ENCODE measurements around the gene ZEB2.

Gene ZEB2

DNA sequence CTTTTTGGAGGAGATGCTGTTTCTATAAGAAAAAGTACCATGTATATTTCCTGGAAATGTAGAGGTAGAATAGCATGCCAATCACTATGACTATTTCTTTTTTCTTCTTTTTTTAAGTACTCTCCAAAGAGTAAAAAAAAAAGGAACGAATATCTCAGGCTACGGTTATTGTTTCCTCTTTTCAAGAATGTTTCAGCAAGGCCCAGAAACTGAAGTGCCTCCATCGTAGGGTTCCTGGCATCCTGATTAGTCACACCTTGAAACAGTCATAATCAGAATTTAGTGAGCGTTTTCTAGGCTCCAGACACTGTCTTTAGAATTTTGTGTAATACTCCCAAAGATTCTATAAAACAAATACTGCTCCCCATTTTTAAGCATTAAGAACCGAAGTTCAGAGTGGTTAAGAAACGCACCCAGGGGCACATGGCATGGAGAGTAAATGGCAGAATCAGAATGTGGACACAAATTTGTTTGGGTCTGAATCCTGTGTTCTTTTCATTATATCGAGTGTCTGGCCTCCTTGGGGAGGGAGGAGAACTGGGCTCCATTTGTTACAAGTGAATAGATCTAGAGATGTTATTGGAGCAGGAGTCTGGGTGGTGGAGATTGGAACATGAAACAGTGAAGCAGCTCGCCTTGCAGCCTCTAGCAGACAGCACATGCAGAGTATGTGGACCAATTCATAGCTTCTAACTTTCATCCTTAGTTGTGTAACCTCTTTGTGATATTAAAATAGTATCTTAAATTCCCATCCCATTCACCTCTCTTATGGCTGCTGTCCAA, 26.7 kb downstream of the ZEB2 start:
- FAIRE-seq: no peak

DNA sequence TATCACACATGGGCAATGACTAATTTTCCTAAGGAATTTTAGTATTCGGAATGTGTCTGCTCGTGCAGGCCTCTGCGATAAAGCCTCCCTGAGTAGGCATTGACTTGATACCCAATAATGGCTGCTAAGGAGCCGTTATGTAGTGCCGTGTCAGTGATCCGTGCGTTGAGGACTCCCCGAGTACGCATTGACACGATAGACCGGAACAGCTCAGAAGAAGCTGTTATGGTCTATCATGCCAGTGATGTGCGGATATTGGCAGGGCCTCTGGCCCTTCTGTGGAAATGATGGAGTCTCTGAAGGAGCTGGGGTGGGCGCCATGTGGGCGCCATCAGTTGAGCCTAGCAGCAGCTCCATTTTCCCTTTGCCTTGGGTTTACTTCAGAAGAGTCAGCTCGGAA, 29.1 kb downstream of the ZEB2 start:
- no peak for FAIRE-seq

DNA sequence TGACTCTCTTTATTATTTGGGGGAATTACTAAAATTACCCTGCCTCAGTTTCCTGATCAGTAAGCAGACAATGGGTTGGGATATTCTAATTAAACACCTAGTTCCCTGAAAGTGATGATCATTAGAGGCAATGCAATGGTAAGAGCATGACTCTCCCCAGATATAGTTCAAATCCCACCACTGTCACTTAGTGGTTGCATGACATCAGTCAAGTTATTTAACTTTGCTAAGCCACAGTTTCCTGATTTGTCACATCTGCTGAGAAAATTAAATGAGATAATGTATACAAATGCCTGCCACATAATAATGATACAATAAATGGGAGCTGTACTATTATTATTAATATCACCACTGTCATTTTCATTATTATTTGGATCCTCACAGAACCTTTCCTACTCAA, 29.9 kb downstream of the ZEB2 start:
- FAIRE-seq: no peak

DNA sequence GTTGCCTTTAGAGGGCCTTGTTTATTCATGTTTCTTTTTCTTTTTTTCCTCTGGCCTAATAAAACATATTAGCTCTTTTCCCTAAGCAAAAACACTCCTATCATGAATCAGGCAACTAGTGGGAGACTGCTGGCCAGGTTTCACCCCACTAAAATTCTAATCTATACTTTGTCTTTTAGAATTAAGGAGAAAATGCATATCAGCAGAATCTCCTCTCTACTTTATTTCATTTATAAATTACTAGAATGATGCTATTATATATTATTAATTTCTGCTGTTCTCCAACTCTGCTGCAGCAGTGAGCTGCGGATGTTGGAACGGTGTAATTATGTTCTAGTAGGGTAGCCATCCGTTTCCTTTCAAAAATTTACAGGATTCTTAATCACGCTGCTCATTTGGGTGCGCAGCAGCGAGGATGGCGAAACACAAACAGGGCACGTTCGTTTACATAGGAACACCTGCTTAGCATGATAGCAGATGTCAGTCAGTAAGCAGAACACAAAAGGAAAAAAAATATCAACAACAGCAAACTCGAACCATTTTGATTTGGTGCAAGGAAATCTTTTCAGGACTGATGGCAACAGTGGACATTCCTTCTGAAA, 30.5 kb downstream of the ZEB2 start:
- FAIRE-seq: no peak

DNA sequence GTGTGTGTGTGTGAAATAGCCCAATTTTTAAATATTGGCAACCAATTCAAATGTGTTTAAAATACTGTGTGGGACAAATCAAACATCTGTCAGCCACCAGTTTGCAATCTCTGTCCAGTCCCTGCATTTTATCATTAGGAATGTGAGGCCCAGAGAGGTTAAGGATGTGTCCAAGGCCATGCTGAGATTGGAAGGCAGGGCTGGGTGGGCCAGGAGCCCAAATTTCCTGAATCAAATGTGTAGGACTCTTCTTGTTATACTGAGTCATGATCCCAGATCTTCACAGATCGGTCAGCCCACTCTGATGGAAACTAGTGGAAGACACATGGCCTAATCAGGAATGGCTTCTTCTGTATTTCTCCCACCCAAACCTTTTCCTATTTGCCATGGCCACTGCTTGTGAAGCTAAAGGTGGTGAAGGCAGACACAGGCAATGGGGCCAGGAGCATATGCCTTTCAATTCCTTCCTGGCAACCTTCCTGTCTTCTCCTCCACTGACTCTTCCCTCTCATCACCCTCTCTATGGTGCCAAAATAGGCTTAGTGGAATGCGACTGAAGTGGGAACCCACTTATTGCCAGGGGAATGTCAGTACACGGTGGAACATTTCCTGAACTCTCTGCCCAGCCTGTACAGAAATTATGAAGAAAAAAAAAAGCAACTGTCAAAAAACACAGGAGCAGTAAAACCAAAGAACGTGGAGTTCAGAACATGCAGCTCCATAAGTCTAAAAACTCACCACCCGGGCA, 35.5 kb downstream of the ZEB2 start:
- no peak for FAIRE-seq

DNA sequence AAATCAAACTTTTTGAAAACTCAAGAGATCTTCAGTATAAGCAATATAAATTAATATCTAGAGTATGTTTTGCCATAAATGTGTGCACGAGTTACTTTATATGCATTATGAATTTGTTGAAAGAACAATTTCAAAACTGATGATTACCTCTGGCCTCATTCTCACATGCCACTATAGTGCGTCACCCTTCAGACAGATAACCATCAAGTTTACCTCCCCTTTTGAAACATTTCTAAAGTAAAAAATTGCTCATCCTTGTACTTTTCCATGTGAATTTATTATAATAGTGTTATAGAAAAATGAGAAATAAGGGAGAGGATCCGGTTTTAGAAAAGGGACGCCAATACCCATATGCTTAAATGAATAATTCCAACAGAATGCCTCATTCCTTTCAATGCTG, 38.3 kb downstream of the ZEB2 start:
- FAIRE-seq: no peak

- FAIRE-seq: no peak
Measured at GRCh38 chr2:144481109-144481508, 38.8 kb downstream of the ZEB2 start.

DNA sequence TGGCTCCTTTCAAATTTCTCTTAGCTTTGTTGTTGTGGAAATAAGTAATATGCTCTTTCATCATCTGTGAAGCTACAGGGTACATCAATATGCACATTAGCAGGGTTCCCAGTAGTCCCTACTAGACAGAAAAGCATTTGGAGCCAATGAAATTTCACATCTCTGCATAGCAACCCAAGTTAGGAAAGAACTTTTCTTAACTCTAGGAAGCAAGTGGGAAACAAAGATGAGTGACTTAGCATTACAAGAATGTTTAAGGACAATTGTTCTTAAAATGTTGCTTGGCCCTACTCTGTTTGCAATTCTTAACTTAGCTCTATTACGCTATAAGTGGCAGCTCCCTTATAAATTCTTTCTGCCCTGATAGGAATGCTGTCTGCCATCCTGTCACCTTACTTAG, 39.6 kb downstream of the ZEB2 start:
- FAIRE-seq: no peak

DNA sequence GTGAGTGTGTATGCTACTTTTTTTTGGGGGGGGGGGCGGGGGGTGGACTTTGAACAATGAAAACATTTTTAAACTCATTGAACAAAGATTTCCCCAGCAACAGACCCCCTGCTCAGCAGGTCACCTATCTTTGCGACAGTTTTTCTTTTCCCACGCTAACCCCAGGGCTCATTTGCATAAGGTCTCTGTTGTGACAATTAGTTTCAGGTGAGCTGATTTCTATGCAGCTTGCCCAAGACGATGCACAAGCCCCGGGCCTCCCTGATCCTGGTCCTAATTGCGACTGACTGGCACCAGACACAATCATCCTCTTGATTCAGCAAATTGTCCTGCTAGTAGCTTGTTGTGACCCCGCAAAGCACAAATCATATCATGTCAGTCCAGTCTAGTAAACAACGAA, 40.3 kb downstream of the ZEB2 start:
- no peak for FAIRE-seq

DNA sequence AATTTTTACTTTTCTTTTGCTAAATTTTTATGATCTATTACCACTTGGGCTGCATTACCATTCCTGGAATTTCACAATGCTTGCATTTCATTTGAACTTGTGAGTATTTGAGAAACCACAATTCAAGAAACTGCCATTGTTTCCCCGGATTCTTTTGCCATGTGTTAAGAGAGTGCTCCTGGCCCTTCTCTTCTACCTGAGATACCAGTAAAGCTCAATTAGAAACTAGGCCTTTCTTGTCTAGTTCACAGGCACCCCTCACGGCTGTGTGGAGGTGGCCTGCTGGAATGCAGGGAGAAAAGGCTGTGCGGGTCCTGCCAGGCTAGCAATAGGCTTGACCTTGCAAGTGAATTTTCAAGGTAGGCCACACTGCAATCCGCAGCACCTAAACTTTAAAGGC, 40.8 kb downstream of the ZEB2 start:
- FAIRE-seq: no peak

GRCh38 chr2:144477957-144478311, 42.0 kb downstream of the ZEB2 start:
- FAIRE-seq: no peak

GRCh38 chr2:144477281-144477956, 42.5 kb downstream of the ZEB2 start:
- no peak for FAIRE-seq

DNA sequence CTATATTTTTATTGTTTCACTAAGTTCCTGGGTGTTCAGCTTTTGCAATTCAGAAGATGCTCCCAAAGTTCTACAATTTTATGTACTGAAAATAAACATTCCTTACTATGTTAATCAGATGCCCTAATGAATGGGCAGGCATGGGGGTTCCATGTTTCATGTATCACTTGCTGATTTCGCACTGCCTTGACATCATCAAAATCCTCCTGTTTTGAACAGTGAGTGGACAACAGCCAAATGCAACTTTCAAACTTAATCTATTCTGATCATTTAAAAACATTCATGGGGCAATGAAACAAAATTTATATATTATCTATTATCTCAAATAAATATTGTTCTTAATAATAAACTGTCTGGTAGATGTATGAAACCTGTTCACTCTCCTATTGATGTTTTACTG, 43.2 kb downstream of the ZEB2 start:
- FAIRE-seq: no peak

DNA sequence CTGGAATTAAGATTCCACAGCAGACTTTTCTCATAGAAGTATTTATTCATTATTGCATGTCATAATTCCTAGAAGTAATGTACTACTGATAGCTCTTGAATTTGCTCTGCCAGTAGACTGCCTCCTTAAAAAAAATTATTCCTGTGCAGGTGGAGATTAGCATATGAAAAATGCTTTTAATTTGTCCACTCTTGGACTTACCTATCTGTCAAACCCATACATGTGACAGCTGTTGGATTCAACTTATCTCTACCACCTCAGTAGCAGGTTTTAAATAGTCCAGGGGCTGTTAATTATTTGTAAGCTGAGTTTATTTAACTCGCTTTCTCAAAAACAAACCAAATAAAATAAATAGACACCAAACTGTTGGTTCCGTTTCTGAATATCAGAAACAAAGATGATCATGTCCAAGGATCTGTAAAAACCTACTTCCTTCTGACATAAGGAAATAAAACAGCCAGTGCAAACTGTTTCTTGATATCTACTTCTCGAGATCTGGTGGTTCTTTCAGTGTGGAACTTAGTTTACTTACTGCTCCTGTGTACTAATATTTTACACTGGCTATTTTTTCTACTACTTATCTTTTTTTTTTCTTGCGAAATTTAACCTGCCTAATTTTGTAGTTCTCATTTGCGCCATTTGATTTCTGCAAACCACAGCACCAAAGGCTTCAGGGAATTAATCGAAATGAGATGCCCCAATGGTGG, 44.2 kb downstream of the ZEB2 start:
- no peak for FAIRE-seq

- no peak for FAIRE-seq
Measured at GRCh38 chr2:144475044-144475443, 44.9 kb downstream of the ZEB2 start.

DNA sequence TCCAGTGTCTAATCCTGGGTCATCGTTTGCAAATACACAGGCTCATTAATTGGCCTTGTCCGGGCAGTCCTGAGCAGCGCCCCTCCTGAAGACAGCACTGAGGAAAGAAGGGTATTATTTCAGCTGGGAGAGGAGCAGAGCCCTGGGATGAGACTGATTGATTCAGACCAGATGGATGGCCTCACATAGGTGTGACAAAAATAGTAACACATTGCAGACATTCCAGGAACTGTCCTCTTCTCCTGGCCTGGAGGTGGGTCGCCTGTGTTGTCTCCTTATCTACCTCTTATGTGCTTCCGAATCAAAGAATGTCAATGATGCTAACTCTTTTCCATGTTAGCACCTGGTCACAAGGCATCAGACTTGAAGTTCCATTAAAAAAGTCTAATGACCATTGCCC, 45.9 kb downstream of the ZEB2 start:
- no peak for FAIRE-seq

DNA sequence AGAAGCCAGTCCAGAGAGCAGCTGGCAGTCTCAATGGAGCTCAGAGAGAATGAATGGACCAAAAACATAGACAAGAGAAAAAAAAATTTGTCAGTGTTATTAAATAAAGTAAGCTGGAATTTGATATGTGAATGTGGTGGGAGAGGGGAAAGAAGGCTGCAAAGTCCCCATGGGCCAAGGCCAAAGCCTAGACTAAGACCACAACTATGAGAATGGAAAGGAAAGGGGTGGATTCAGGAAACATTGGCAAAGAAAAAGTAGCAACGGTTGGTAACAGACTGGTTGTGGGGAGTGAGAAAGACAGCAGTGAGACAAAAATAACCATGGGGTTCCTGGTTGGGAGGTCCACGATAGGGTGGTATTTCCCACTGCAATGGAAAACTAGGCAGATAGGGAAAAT, 47.0 kb downstream of the ZEB2 start:
- no peak for FAIRE-seq

- FAIRE-seq: no peak
Measured at GRCh38 chr2:144472046-144472412, 47.9 kb downstream of the ZEB2 start.

DNA sequence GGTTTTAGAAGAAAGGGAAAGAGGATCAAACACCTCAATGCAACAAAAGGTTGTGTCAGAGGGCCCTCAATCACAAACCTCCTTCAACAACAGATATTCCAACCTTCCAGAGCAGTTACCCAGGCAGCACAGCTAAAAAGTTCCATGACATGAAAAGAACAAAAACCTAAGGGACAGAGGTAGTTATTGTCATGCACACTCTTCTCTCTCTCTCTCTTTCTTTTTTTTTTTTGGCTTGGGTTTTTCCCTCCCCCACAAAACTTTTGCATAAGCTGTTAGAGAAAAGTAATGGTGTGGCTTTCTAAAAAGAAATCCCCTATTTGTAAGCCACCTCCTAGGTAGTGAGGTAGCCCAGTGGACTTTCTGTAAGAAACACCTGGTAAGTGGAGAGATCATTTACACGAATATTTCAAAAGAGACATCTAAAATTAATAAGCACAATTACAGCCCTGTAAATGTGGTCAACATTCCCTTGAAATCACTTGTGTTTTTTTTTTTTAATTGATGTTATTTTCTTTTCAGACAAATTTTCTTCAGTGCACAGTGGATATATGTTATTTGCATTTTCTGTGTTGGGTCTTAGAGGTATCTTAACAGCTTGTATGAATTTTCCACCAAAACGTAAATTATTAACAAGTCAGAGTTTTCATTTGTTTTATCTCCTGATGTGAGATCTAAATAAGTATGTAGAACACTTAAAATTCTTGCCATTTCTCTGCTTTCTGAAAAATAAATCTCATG, 48.4 kb downstream of the ZEB2 start:
- FAIRE-seq: no peak

- FAIRE-seq: no peak
Measured at GRCh38 chr2:144470816-144471215, 49.1 kb downstream of the ZEB2 start.

- FAIRE-seq: no peak
Measured at GRCh38 chr2:144470334-144470733, 49.6 kb downstream of the ZEB2 start.

DNA sequence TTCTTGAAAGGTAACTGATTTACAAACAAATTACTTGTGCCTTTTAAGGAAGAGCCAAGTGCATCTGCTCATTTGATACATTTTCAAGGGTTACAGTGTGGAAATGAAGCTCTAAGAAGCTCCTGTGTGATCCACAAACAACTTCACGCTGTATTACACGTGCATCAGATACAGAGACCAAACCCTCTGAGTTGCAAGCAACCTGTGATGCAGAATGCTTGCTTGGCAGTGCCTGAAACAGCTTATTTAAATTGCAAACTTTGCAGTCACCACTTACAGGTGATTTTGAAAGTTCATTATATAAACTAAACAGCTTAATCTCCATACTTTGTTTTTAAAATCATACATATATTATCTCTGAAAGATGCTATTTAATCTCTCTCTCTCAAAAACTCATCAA, 50.1 kb downstream of the ZEB2 start:
- no peak for FAIRE-seq
